Large intestine (tissue), 3 donors: ENCODE data around the gene RBPJ. TPM values are rescaled to one million over a fixed set of nuclear protein-coding genes. Genes with fewer than 3 reads are reported as not detected.
A peak's percentile ranks its signal among the peaks of the same experiment; 100 is the strongest.

Source experiments
- DNase-seq, 2 donors: peaks; one replicate each; pipeline versions ENCODE4 v3.0.0 to v3.0.0-alpha.2; 2013
- H3K27ac ChIP-seq: one replicate; pipeline ENCODE4 v1.5.1; 2013; ENCODE audit warnings: low read length
- H3K27me3 ChIP-seq: 2 replicates; pipeline ENCODE4 v1.6.1; 2013; ENCODE audit warnings: low read length; ENCODE audit not compliant: control insufficient read depth, insufficient read depth
- H3K36me3 ChIP-seq: 2 replicates; pipeline ENCODE4 v1.6.1; 2013; ENCODE audit warnings: low read length; ENCODE audit not compliant: control insufficient read depth, insufficient read depth
- H3K4me1 ChIP-seq: one replicate; pipeline ENCODE4 v1.6.1; 2013; ENCODE audit warnings: low read length; ENCODE audit not compliant: control insufficient read depth, insufficient read depth
- H3K4me3 ChIP-seq: one replicate; pipeline ENCODE4 v1.5.1; 2013; ENCODE audit warnings: low read length
- H3K9me3 ChIP-seq: one replicate; pipeline ENCODE4 v1.6.1; 2013; ENCODE audit warnings: mild to moderate bottlenecking, low read depth, low read length, moderate library complexity; ENCODE audit not compliant: control insufficient read depth
- WGBS: methylation state at CpG from one replicate; pipeline ENCODE4 v1.1.5; 2013; ENCODE audit warnings: low lambda C conversion rate; ENCODE audit not compliant: insufficient coverage; 5-methylcytosine and 5-hydroxymethylcytosine counted together
- polyA plus RNA-seq: library from polyadenylated mRNA; unstranded; fragments of 120-200 nt; gene quantifications from one replicate; pipeline ENCODE4 v1.2.1, GENCODE V29; 2013

RBPJ gene
- polyA plus RNA-seq, 1 donor: 64.3 TPM

- no peaks in the 10 kb centered on the region for H3K4me1 ChIP-seq
- no peaks in the 10 kb centered on the region for H3K27me3 ChIP-seq
- peak in 1 of 2 donors; percentile 9 for DNase-seq
- WGBS: 0% methylated on average over 2 of the region's 33 CpGs
- no peaks in the 10 kb centered on the region for H3K36me3 ChIP-seq
- peak overlapping the region; percentile 83 for H3K4me3 ChIP-seq
- peak overlapping the region; percentile 99 for H3K27ac ChIP-seq
- H3K9me3 ChIP-seq: peaks cover 4% of the 10 kb centered on the region
These were observed 771 bp upstream of the RBPJ start for GRCh38 chr4:26319949-26320537.

- no peaks in the 10 kb centered on the region for H3K4me1 ChIP-seq
- H3K36me3 ChIP-seq: no peaks in the 10 kb centered on the region
- H3K27me3 ChIP-seq: no peaks in the 10 kb centered on the region
- H3K27ac ChIP-seq: peak overlapping the region; percentile 70
- peak; percentile 20 to 58 for DNase-seq
- H3K4me3 ChIP-seq: peak overlapping the region; percentile 88
- H3K9me3 ChIP-seq: peaks cover 4% of the 10 kb centered on the region
- WGBS: 0% methylated on average over 1 of the region's 52 CpGs
These were observed 783 bp downstream of the RBPJ start for GRCh38 chr4:26321373-26322221.

- H3K36me3 ChIP-seq: no peaks in the 10 kb centered on the region
- H3K27ac ChIP-seq: no peak overlapping the region
- peaks cover 4% of the 10 kb centered on the region for H3K9me3 ChIP-seq
- 17% methylated on average over 1 of the region's 7 CpGs for WGBS
- peak overlapping the region; percentile 88 for H3K4me3 ChIP-seq
- DNase-seq: no peak
- no peaks in the 10 kb centered on the region for H3K4me1 ChIP-seq
- H3K27me3 ChIP-seq: no peaks in the 10 kb centered on the region
These were observed 1.5 kb downstream of the RBPJ start for GRCh38 chr4:26322346-26322745.

- no peak overlapping the region for H3K4me3 ChIP-seq
- DNase-seq: no peak
- 90% methylated on average over 2 of the region's 2 CpGs for WGBS
- no peaks in the 10 kb centered on the region for H3K36me3 ChIP-seq
- no peaks in the 10 kb centered on the region for H3K4me1 ChIP-seq
- H3K27ac ChIP-seq: no peak overlapping the region
- peaks cover under 1% of the 10 kb centered on the region for H3K9me3 ChIP-seq
- no peaks in the 10 kb centered on the region for H3K27me3 ChIP-seq
These were observed 3.0 kb downstream of the RBPJ start for GRCh38 chr4:26323821-26324220.

GRCh38 chr4:26325191-26325590 is 4.4 kb downstream of the RBPJ start:
- no peaks in the 10 kb centered on the region for H3K9me3 ChIP-seq
- H3K36me3 ChIP-seq: no peaks in the 10 kb centered on the region
- WGBS: 65% methylated on average over 2 of the region's 3 CpGs
- H3K27me3 ChIP-seq: no peaks in the 10 kb centered on the region
- no peak overlapping the region for H3K27ac ChIP-seq
- DNase-seq: no peak
- H3K4me3 ChIP-seq: no peak overlapping the region
- no peaks in the 10 kb centered on the region for H3K4me1 ChIP-seq

- no CpG with 5 or more reads among the region's 2 CpGs for WGBS
- no peaks in the 10 kb centered on the region for H3K36me3 ChIP-seq
- H3K27ac ChIP-seq: no peak overlapping the region
- no peaks in the 10 kb centered on the region for H3K27me3 ChIP-seq
- no peak overlapping the region for H3K4me3 ChIP-seq
- no peaks in the 10 kb centered on the region for H3K9me3 ChIP-seq
- no peaks in the 10 kb centered on the region for H3K4me1 ChIP-seq
- DNase-seq: no peak
These were observed 6.0 kb downstream of the RBPJ start for GRCh38 chr4:26326791-26327190.

GRCh38 chr4:26330186-26330787 is 9.5 kb downstream of the RBPJ start:
- Histone ChIP-seq H3K4me1 (no peaks in the 10 kb centered on the region), H3K9me3 (no peaks in the 10 kb centered on the region), H3K4me3 (no peak overlapping the region), H3K27me3 (no peaks in the 10 kb centered on the region), H3K36me3 (no peaks in the 10 kb centered on the region), H3K27ac (no peak overlapping the region)
- peak; percentile 16 to 46 for DNase-seq
- 80% methylated on average over 1 of the region's 4 CpGs for WGBS

- 89% methylated on average over 1 of the region's 6 CpGs for WGBS
- no peak for DNase-seq
- no peak overlapping the region for H3K27ac ChIP-seq
- H3K36me3 ChIP-seq: no peaks in the 10 kb centered on the region
- H3K9me3 ChIP-seq: no peaks in the 10 kb centered on the region
- H3K4me1 ChIP-seq: no peaks in the 10 kb centered on the region
- no peaks in the 10 kb centered on the region for H3K27me3 ChIP-seq
- H3K4me3 ChIP-seq: no peak overlapping the region
These were observed 10.1 kb downstream of the RBPJ start for GRCh38 chr4:26330946-26331345.

- no peaks in the 10 kb centered on the region for H3K36me3 ChIP-seq
- H3K27me3 ChIP-seq: no peaks in the 10 kb centered on the region
- no peak overlapping the region for H3K4me3 ChIP-seq
- DNase-seq: no peak
- 30% methylated on average over 1 of the region's 7 CpGs for WGBS
- H3K27ac ChIP-seq: no peak overlapping the region
- H3K4me1 ChIP-seq: no peaks in the 10 kb centered on the region
- no peaks in the 10 kb centered on the region for H3K9me3 ChIP-seq
These were observed 10.7 kb downstream of the RBPJ start for GRCh38 chr4:26331380-26331950.

GRCh38 chr4:26334366-26334765 is 13.6 kb downstream of the RBPJ start:
- no peaks in the 10 kb centered on the region for H3K36me3 ChIP-seq
- H3K27ac ChIP-seq: no peak overlapping the region
- no CpG with 5 or more reads among the region's 3 CpGs for WGBS
- no peak overlapping the region for H3K4me3 ChIP-seq
- no peaks in the 10 kb centered on the region for H3K27me3 ChIP-seq
- H3K4me1 ChIP-seq: no peaks in the 10 kb centered on the region
- no peak for DNase-seq
- H3K9me3 ChIP-seq: no peaks in the 10 kb centered on the region
